CD1c-positive myeloid dendritic cell (primary cell): ENCODE measurements around the gene CAMKMT.
"Not testable (repeated sequence)": the region's sequence is repeated elsewhere in the genome, so short reads cannot be mapped to it uniquely, and the experiment has no call there.

Experiments used
- DNase-seq: peaks from one replicate; pipeline ENCODE4 v3.0.0-alpha.2; 2016; ENCODE audit errors: extremely low spot score

The CAMKMT gene

GRCh38 chr2:44360749-44361329, 908 bp upstream of the CAMKMT start:
- no peak for DNase-seq

DNA sequence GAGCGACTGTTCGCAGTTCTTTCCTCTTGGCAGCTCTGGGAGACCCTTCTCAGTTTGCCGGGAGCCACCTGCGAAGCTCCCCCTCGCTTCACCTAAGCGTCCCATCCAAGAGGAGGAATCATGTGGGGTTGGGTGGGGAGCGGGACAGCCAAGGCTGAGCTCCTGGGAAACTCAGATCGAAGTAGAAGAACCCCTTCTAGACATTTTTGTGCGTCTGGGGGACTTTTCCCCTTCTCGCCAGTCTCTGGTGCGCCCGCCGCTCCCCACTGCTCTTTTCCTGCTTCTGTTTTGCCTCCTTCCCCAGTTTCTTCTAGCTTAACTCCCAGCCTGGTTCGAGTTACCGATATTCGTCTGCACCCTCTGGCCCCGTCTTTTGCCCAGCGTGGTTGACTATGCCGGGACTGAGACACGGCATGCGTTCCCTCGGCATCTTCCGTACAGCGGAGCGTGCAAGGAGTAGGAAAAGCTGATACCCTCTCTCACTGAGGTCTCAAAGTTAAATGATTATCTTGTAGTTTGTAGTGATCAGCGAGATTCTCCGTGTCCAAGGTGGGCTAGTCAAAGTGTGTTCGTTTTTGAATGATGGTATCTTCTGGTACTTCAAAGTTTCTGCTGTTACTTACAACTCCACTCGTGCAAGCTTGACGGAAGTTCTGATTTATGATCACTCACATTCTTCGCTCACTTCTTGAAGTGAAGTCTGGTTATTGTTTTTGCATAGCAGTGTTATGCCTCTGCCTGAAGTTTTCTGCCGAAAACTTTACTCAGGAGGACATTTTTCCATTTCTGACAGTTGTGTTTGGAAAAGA, 664 bp downstream of the CAMKMT start:
- peak; percentile 24 for DNase-seq

DNA sequence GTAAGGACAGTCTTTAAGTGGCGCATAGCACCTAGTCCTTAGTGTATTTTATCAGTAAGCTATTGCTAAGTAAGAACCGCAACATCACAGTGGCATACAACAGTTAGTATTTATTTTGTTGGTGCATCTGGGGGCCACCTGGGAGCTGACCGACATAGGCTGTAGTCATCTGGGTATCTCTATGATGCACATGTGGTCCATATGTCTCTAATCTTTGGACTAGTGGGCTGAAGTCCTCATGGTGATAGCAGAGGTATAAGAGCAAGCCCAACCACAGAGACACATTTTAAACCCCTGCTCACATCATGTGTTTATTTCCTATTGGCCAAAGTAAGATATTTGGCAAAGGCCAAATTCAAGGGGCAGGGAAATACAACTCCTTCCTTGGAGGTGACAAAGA, 2.9 kb downstream of the CAMKMT start:
- DNase-seq = no peak

GRCh38 chr2:44367591-44367990, 5.8 kb downstream of the CAMKMT start:
- DNase-seq = no peak

GRCh38 chr2:44369392-44369791, 7.6 kb downstream of the CAMKMT start:
- DNase-seq = no peak

GRCh38 chr2:44371445-44371844, 9.7 kb downstream of the CAMKMT start:
- no peak for DNase-seq

- DNase-seq = no peak
Observed at GRCh38 chr2:44372246-44372645, 10.5 kb downstream of the CAMKMT start.

GRCh38 chr2:44377486-44377885, 15.7 kb downstream of the CAMKMT start:
- no peak for DNase-seq

DNA sequence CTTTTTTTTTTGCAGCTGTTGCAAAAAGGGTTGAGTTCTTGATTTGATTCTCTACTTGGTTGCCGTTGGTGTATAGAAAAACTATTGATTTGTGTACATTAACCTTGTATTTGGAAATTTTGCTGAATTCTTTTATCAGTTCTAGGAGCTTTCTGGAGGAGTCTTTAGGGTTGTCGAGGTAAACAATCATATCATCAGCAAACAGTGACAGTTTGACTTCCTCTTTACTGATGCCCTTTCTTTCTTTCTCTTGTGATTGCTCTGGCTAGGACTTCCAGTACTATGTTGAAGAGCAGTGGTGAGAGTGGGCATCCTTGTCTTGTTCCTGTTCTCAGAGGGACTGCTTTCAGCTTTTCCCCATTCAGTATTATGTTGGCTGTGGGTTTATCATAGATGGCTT, 23.5 kb downstream of the CAMKMT start:
- DNase-seq = not testable (repeated sequence)

GRCh38 chr2:44388877-44389276, 27.1 kb downstream of the CAMKMT start:
- no peak for DNase-seq

DNA sequence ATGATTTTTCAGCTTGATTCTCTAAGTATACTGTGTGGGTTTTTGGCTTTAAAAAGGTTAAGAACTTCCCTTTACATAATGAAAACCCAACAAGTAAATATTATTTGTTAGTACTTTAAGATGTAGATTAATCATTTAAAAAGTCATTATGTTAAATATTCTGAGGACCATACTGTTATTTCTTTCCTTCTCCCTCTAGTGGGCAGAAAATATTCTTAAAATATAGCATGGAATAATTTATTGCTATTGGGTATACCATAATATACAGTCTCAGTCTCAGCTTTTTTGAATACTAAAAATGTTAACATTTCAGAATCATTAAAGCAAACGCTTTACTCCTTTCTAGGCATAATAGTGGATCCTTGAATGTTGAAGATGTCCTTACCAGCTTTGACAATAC, 28.1 kb downstream of the CAMKMT start:
- DNase-seq = no peak

DNA sequence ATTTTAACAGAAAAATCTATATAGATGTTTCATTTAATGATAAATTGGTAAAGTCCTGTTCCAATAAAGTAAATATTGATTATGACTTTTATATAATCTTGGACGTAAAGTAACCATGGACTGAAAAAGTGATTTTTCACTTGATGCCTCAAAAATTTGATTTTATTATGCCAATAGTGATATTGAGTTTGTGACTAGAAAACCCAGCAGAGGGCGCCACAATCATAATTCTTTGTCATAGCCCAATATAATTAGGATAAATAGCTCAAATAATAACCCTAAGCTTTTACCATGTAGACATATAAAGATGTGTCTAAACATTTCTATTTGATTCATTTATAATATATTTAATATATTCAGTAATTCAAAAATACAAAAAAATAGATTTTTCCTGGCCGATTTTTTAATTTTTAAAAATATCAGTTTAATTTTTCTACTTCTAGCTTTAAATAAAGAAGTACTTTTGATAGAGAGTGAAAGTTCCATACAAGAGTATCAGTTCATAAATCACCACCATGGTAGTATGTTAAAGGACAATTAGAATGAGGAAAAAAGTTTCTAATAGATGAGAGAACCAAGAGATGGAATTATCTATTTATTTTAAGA, 30.7 kb downstream of the CAMKMT start:
- peak; percentile 54 for DNase-seq

- DNase-seq = no peak
Observed at GRCh38 chr2:44397447-44398175, 35.9 kb downstream of the CAMKMT start.

DNA sequence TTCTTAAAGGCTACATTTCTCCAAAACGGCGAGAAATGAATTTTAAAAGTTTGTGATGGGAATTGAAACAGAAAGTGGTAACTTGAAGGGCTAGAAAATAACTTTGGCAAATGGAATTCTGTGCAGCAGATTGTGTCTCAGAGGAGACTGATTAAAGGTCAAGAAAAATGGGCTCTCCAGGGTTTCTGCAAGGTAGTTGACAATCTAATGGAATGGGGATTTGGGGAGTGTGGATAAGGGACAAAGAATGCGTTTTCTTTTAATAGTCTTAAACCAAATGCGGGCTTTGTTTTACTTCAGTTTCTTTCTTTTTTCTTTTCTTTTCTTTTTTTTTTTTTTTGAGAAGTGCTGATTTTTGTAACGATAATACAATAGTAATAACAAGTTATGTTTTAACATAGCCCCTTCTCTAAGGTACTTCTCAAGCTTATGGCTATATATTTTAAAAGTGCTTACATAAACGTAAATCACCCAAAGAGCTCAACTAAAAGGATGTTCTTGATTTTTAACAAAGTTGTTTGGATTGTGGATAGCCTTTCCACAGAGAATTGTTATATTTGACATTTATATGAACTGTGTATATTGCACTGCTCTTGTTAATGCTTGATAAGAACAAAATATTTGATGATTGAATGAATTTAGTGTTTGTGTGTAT, 36.6 kb downstream of the CAMKMT start:
- DNase-seq = no peak

DNA sequence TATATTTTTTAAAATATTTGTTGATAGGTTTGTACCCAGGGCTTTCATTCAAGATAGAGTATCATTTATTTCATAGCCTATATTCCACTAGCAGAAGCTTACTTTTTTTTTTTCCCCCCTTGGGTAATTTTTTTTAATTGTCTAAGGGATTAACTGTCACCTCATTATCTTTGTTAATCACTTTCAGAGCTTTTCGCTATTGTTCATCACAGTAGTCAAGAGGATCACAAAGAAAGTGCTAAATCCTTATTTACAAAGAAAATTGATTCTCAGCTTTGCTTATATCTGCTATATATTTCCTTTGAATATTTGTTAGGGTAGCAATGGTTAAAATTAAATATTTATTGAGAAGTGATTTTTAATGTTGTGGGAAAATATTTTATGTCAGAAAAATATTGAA, 59.0 kb downstream of the CAMKMT start:
- no peak for DNase-seq

GRCh38 chr2:44424211-44424610, 62.5 kb downstream of the CAMKMT start:
- DNase-seq = no peak

DNA sequence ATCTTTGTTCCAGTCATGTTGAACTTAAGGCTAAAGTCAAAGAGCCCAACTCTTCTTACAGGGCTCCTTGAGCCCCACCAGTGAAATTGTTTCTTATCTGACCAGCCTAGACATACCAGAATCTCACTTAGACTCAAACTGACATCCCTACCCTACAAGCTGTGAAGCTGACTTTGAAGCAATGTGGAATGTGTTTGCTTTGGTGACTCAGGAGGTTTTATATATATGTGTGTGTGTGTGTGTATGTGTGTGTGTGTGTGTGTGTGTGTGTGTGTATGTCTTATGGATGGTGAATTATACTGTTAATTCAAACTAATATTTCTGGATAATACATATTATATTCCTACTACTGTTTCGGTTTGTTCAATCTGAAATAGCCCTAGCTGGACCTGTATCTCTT, 67.3 kb downstream of the CAMKMT start:
- DNase-seq = no peak

DNA sequence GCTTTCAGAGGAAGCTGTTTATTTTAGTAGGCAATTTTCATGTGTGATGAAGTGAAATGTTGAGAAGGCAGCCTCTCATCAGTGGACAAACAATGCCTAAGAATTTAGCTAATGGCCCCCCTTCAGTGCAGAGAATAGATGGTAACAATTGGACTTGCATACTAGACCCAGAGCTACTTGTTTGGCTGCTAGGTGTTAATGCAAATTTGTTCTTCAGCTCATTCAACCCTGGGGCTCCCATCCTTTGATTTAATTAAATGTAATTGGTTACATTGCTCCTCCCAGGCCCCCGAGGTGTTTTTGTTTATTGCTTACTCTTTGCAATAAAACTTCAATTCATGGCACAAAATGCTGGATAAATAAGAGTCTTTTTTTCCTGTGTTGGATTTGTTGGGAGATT, 68.6 kb downstream of the CAMKMT start:
- no peak for DNase-seq

GRCh38 chr2:44433895-44434294, 72.1 kb downstream of the CAMKMT start:
- DNase-seq = no peak

DNA sequence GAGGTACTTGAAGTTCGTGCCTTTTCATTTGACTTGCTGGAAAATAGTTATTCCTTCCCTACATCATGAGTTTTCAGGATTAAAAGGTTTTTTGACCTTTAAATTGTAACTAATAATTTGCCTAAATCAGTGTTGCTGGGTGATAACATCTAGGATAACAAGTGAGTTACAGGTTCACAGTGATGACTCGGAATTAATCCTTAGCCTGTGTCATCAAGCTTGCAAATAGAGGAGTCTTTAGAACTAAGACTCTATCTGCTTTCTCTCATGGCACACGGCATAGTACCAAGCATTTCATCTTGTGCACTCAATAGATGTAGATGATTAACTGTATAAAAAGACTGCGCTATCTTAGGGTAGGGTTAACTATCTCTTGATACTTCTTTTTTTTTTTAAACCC, 79.5 kb downstream of the CAMKMT start:
- no peak for DNase-seq

DNA sequence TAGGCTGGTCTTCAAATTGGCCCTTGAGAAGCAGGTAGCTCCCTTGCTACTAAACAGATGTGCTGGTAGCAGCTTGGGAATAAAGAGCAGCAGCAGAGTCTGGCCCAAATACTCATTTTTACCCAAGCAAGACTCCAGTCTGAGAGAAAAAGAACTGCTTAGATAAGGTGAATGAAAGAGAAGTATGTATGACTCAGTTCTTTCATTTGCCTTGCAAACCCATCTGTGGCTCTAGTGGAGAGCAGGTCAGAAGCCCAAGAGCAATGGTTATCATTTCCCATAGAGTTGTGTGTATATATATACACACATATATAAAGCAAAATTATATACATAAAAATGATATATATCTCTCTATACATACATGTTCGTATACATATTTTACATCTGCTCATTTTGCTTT, 80.3 kb downstream of the CAMKMT start:
- DNase-seq = no peak

- DNase-seq = no peak
Observed at GRCh38 chr2:44443517-44443916, 81.8 kb downstream of the CAMKMT start.
